HL-60/S4 treated with retinoic acid at 250 ng/mL for 4 days and 3 days (cell line): Measurements from ENCODE around the gene SMC3.

Experiments used
- in situ Hi-C: fragments of 300-500 bp; cut with MboI; formaldehyde crosslinking; loops from 2 replicates; pipeline ENCODE4 v1.7.0; 2022; ENCODE audit warnings: low sequenced_read_pairs

Gene SMC3

GRCh38 chr10:110544958-110545537, 22.4 kb upstream of the SMC3 start:
- in situ Hi-C loops: loop anchor here (10.0 kb wide), 1 partner anchor 190 kb away; no protein-coding TSS in a partner anchor

DNA sequence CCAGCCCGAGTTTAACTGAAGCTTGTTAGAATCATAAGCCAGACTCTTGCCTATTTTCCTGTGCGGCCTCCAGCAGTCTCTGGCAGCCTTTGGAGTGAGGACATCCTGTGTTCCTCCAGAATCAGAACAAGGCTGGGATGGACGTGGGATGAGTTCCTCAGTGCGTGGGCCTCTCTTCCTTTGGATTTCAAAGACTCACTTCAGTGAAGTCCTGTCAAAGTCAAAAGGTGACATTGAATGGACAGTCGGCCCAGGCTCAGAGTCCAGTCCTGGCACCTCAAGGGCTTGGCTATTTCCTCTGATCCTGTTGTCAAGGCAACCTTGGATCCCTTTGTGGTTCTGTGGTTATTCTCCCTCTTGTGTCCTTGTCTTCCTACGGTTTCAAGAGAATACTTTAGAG, 21.4 kb upstream of the SMC3 start:
- in situ Hi-C loops: loop anchor here (10.0 kb wide), 1 partner anchor 191 kb away; no protein-coding TSS in a partner anchor

DNA sequence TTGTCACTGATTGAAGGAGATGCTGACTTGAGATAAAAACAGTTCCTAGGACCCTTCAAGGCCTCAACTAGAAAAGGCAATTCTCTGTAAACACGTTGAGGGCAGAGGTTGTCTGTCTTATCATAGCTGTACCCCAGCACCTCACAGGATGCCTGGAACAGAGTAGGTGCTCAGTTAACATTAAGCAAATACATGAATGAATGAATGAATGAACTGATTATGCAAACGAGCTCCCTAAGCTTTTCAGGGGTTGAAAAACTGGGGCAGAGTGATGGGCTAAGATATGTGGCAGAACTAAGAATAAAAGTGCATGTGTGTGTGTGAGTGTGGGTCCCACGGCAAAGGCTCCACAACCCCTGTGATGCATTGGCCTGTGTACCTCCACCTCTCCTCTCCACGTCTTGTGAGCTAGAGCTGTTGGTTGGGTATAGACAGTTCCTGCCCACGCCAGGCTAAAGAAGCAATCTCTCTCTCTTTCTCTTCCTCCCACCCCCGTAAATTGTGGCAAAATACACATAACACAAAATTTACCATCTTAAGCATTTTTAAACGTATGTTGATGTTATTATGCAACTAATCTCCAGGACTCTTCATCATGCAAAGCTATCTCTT, 20.9 kb upstream of the SMC3 start:
- in situ Hi-C loops: loop anchor here (10.0 kb wide), 1 partner anchor 192 kb away; no protein-coding TSS in a partner anchor

- in situ Hi-C loops: loop anchor here (10.0 kb wide), 1 partner anchor 192 kb away; no protein-coding TSS in a partner anchor
Observed at GRCh38 chr10:110547139-110547761, 20.2 kb upstream of the SMC3 start.

DNA sequence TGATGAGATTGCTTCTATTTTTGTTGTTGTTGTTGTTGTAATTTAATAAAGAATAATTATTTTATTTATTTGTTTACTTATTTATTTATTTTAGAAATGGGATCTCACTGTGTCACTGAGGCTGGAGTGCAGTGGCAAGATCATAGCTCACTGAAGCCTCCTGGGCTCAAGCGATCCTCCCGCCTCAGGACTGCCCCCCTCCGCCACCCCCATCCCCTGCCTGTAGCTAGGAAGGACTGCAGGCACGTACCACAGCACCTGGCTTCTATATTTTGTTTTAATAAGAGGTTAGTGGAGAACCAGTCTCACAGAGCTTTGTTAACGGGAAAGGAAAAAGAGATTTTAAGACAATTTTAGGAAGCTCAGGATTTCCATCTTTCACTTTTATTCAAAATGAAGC, 19.5 kb upstream of the SMC3 start:
- in situ Hi-C loops: loop anchor here (10.0 kb wide), 1 partner anchor 193 kb away; no protein-coding TSS in a partner anchor

DNA sequence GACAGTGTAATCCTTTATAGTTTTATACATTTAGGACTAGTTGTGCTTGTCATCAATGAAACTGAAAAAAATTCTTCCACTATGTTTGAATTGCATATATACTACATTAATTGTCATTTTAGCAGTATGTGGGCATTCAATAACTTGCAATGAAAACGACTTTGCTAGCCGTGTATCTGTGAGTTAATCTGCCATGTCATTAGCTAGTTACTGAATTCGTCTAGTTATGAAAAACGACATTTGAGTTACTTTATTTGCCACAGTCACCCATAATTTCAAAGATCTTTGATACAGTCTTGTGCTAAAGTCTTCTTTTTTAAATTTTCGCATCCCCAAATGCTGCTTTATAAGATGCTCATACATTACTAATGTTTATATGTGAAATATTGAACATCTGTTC, 18.3 kb upstream of the SMC3 start:
- in situ Hi-C loops: loop anchor here (10.0 kb wide), 1 partner anchor 194 kb away; no protein-coding TSS in a partner anchor

GRCh38 chr10:110553905-110554304, 13.6 kb upstream of the SMC3 start:
- in situ Hi-C loops: loop anchor here (25.0 kb wide), 1 partner anchor 417 kb away; no protein-coding TSS in a partner anchor

GRCh38 chr10:110556296-110556695, 11.2 kb upstream of the SMC3 start:
- in situ Hi-C loops: loop anchor here (25.0 kb wide), 1 partner anchor 419 kb away; no protein-coding TSS in a partner anchor

DNA sequence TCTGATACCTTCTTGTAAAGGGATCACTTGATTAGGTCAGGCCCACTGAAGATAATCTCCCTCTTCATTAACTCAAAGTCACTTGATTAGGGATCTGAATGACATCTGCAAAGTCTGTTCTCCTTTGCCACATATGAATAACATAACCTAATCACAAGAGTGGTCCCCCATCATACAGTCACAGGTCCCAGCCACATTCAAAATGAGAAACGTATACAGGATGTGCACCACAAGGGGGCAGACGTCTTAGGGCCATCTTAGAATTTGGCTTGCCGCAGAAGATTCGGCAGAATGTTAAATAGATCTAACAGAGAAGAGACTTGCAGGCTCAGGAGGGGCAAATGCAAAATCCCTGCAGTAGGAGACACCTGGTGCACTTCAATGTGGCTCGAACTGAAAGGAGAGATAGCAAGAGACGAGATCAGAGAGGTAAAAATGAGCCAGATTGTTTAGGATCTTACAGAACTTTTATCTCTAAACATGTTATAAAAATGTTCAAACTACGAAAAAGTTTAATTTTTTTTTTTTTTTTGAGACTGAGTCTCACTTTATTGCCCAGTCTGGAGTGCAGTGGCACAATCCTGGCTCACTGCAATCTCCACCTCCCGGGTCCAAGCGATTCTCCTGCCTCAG, 10.4 kb upstream of the SMC3 start:
- in situ Hi-C loops: loop anchor here (25.0 kb wide), 1 partner anchor 420 kb away; no protein-coding TSS in a partner anchor

DNA sequence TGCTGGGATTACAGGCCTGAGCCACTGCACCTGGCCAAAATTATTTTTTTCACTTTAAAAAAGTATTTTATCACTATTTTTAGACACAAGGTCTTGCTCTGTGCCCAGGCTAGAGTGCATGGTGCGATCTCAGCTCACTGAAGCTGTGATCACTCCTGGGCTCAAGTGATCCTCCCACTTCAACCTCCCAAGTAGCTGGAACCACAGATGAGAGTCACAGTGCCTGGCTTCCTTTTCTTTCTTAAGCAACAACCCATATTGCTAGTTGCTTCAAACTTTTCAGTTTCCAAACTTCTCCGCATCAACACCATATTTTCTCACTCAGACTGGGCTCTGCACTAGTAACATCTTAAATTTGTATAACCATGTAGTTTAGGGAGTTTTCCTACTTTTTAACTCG, 9.5 kb upstream of the SMC3 start:
- in situ Hi-C loops: loop anchor here (25.0 kb wide), 1 partner anchor 421 kb away; no protein-coding TSS in a partner anchor

- in situ Hi-C loops: loop anchor here (25.0 kb wide), 1 partner anchor 423 kb away; no protein-coding TSS in a partner anchor
Observed at GRCh38 chr10:110560012-110560411, 7.5 kb upstream of the SMC3 start.

GRCh38 chr10:110561292-110561691, 6.2 kb upstream of the SMC3 start:
- in situ Hi-C loops: loop anchor here (25.0 kb wide), 1 partner anchor 424 kb away; no protein-coding TSS in a partner anchor

DNA sequence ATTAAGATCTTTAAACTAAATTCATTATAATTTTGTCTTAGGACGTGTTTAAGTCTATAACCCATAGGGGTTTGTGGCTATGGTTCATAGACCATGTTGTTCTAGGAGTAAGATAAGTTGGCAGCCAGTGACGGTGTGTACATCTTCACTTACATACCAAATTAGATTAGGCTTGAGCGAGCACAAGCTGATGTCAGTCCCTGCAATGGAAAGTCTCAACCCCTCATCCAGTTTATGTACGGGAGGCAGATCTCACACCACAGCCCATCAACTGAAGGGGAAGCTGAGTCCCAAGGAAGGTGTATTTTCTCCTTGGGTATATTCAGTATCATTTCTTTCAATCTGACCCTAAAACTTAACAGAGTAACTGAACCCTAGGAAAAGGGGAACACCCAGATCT, 5.1 kb upstream of the SMC3 start:
- in situ Hi-C loops: loop anchor here (25.0 kb wide), 1 partner anchor 425 kb away; no protein-coding TSS in a partner anchor

GRCh38 chr10:110563132-110563531, 4.4 kb upstream of the SMC3 start:
- in situ Hi-C loops: loop anchor here (25.0 kb wide), 1 partner anchor 426 kb away; no protein-coding TSS in a partner anchor

- in situ Hi-C loops: loop anchor here (25.0 kb wide), 1 partner anchor 429 kb away; no protein-coding TSS in a partner anchor
Observed at GRCh38 chr10:110566472-110567200, 859 bp upstream of the SMC3 start.

DNA sequence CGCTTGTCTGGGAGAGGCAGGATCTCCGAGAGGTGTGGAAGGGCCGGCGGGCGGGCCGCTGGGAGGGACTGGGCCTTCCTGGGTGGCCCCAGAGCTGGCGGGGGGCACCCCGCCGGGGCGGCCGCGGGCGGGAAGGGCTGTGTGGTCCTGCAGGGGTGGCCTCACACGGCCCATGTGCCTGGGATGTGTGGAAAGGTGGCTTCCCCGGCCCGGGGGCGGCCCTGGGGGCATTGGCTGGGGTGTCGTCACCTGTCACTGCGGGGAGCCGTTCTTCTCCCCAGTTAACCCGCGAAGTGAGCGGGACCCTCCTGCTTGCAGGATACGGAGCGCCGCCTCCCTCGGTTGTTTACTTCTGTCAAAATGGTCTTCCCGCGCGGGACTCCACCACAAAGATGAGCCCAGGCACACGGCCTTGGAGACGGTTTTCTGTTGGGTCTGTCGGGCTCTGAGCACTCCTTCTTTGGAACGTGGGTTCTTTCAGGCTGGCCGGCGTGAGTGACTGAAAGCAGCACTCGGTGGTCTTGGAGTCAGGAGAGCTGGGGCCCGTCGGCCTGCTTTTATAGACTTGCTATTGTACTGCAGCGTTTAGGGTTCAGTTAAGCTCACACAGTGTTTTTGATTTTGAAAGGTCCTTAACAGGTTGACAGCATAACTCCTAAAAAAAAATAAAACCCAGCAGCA, 700 bp downstream of the SMC3 start:
- in situ Hi-C loops: loop anchor here (25.0 kb wide), 1 partner anchor 431 kb away; no protein-coding TSS in a partner anchor

DNA sequence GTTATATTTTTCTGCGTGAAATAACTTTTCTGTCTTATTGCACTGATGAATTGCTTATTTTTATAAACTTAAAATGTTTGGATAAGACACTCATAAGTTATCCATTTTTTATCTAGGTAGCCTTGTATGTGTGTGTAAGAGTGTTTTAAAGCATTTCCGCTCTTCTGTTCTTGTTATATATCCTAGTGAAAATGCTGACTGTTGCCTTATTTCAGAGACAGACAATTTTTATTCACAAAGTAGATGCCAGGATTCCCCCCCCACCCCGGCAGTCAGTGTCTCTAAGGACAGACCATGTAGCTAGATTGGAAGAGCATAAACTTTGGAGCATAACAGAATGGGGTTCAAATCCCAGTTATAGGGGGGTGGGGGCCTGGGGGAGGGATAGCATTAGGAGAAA, 1.6 kb downstream of the SMC3 start:
- in situ Hi-C loops: loop anchor here (25.0 kb wide), 1 partner anchor 432 kb away; no protein-coding TSS in a partner anchor

DNA sequence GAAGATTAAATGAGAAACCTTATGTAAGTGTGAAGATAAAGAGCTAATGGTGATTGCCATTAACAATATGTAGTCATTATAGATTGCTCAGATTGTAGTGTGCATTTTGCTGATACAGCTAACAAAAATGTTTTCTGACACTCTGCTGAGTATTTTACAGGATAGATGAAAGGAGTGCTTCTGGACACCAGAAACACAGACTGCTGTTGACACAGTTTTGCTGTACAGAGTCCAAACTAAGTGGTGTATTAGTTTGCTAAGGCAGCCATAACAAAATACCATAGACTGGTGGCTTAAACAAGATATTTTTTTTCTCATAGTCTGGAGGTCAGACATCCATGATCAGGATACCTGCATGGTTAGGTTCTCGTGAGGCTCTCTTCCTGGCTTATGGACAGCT, 2.2 kb downstream of the SMC3 start:
- in situ Hi-C loops: loop anchor here (25.0 kb wide), 1 partner anchor 432 kb away; no protein-coding TSS in a partner anchor

- in situ Hi-C loops: loop anchor here (25.0 kb wide), 1 partner anchor 434 kb away; no protein-coding TSS in a partner anchor
Observed at GRCh38 chr10:110571093-110571743, 3.7 kb downstream of the SMC3 start.
